Measurements from ENCODE around the gene EIF4G3.
"Not testable (repeated sequence)": the region's sequence is repeated elsewhere in the genome, so short reads cannot be mapped to it uniquely, and the experiment has no call there.

Gene EIF4G3

DNA sequence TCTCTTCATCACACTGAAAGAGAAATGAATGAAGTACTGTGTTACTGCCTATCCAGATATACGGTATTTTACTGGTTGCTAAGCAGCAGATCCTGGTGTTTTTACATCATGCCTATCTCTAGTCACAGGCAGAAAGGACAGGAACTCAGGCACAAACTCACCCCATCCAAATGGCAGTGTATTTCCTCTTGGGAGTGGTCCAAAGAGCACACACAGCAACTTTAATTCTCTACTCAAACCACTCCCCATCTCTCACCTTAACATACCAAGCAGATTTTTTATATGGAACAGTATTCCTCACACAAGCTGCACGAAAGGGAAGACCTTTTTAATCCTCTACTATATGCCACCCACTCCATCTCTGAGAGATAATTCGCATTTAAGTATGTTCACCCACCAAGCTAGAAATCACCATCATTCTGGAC lies 27.3 kb downstream of the EIF4G3 start:
- no peak for DNase-seq

DNA sequence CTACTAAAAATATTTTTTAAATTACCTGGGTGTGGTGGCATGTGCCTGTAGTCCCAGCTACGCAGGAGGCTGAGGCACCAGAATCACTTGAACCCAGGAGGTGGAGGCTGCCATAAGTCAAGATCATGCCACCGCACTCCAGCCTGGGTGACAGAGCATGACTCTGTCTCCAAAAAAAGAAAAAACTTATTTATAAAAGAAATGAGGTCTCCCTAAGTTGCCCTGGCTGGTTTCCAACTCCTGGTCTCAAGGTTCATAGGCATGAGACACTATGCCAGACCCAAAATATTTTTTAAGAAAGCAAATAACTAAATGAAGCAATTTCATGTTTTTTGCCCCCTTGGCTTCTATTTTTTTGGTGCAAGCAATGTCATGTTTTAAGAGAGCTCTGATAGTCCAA lies 32.9 kb downstream of the EIF4G3 start:
- DNase-seq = no peak

DNA sequence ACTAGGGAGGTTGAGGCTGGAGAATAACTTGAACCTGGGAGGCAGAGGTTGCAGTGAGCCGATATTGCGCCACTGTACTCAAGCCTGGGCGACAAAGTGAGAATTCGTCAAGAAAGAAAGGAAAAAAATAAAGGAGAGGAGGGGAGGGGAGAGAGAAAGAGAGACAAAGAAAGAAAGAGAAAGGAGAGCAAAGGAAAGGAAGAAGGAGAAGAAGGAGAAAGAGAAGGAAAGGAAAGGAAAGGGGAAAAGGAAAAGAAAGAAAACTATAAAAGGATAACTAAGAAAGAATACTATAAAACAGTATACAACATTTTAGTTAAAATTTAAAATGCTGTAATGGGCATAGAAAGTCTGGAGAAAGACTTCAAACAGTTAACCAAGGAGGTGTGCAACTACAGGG lies 33.6 kb downstream of the EIF4G3 start:
- no peak for DNase-seq

DNA sequence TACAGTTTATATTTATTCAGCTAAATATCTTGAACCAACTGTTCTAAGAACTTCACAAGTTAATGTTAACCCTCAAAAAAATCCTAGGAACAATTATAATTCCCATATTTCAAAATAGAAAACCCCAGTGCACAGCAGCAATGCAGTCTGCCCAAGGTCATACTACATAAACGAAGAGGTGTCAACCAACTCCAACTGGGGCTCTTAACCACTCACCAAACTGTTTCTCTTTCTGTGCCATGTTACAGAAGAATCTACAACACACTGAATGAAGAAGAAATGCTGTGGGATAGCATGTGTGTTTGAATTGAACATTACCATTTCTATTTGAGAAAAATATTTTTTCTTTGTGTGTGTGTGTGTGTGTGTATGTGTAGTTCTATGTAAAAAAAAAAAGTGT lies 35.7 kb downstream of the EIF4G3 start:
- no peak for DNase-seq

DNA sequence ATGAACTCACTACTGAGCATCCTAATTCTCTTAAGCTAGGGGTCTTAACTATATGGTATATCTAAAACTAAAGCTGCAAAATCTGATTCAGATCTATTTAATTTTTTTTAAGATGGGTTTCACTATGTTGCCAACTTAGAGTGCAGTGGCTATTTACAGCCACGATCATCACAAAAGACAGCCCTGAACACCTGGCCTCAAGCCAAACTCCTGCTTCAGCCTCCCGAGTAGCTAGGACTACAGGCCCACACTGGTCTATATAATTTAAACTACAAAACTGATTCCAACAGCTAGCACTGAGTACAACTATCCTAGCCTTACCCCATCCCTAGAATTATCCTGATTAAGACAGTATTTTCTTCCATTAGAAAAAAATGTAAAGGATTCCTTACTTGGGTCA lies 37.1 kb downstream of the EIF4G3 start:
- DNase-seq = no peak

DNA sequence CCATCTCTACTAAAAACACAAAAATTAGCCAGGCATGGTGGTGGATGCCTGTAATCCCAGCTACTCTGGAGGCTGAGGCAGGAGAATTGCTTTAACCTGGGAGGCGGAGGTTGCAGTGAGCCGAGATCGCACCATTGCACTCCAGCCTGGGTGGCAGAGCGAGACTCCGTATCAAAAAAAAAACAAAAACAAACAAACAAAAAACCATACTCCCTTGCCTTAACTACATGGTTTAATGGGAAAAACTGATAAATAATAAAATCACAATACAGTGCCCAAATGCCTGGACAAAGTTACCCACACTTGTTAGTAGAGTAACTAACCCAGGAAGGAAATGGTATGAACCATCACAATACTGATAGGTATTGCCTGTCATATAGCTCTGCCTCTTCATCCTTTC lies 40.4 kb downstream of the EIF4G3 start:
- not testable (repeated sequence) for DNase-seq

DNA sequence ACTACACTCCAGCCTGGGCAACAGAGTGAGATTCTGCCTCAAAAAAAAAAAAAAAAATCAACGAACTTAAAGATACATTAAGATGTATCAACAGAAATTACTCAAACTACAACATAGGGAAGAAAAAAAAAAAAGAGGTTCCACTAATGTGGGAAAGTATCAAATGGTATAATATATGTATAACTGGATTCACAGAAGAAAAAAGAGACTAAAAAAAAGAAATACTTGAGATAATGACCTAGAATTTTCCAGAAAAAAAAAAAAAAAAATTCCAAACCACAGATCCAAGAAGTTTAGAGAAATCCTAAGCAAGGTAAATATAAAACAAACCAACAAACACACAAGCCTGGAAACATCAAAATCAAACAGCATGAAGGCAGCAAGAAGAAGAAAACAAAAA lies 45.5 kb downstream of the EIF4G3 start:
- DNase-seq = no peak

DNA sequence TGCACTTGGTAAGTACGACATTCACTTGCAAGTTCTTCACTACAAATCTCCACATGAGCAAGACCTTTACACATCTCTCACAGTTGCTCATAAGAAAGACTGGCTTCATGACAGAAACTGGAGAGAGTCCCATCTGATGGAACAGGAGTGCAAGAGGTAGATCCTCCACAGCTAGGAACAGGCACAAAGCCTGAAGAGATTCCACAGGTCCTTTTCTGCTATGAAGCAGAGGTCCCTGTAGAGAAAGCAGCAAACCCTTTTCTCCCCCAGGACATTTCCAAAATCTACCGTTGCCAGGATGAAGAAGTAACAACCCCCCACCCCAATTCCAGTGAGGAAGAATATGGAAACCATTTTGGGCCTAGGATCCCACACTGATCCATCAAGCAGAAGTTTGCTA lies 47.3 kb downstream of the EIF4G3 start:
- DNase-seq = no peak

DNA sequence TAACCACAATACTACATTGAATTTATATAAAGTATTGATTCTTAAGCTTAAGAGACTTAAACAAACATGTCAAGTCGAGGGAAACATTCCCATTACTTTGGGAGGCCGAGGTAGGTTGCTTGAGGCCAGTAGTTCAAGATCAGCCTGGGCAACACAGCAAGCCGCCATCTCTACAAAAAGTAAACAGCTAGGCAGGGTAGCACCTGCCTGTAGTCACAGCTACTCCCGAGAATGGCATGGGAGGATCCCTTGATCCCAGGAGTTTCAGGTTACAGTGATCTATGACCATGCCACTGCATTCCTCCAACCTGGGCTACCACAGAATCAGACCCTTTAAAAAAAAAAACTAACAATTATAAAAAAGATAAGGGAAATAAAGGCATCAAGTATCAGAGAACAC lies 50.4 kb downstream of the EIF4G3 start:
- no peak for DNase-seq

DNA sequence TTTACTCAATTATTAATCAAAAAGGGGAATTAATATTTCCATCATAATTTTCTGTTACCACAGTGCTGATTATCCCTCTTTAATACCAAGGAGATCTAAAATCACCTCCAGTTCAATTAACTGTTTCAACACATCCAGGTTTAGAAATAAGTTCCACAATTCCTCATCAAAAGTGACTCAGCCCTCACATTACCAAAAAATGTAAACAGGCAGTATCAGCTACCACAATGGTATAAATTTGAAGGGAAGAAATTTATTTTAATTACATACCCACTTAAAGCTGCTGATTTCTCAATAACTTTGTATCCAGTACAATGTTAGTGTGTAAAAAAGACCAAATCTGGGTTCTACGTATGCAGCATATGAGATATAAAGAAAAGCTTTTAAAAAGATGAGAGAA lies 51.9 kb downstream of the EIF4G3 start:
- DNase-seq = no peak

DNA sequence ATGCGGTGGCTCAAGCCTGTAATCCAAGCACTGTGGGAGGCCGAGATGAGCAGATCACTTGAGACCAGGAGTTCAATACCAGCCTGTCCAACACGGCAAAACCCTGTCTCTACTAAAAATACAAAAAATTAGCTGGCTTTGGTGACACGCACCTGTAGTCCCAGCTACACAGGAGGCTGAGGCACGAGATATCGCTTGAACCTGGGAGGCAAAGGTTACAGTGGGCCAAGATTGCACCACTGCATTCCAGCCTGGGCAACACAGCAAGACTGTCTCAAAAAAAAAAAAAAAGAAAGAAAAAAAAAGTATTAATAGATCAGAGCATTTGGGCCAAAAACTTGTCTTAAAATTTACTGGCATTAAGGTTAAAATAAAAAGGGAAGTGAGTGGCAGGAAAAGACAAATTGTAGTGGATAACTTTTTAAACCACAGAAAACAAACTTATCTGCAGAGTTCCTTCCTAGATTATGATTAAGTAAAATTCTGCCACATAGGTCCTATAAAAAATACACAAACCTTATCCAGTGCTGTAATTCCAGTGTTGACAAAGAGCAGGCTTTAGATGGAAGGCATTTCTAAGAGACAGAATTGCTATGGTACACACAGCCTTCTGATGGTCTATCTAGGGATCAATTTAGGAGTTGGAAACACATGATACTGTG lies 53.3 kb downstream of the EIF4G3 start:
- no peak for DNase-seq

DNA sequence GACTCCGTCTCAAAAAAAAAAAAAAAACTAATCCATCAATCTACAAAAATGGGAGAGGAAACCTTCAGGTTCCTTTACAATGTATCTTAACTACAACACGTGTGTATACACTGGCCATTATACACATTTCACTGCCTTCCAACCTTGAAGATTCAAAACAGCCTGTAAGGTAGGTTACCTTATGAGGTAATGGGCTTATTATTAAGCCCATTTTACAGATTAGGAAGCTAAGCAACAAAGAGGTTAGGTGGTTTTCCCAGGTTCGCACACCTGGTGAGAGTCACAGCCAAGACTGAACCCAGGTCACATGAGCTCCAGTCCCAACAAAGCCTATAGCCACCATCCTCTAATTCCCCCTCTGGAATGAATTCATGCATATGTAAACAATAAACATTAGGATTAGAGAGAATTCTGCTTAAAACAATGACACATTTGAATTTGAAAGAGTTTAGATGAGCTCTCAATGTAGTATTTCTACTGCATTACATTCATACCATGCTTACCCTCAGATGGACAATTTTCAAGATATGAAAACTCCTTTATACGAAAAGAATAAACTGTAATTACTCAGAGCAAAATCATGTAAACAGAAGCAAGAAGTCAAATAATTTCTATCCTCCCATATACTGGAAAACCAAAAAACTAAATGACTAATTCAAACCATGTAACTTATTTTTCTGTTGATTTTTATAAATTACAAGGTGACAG lies 54.8 kb downstream of the EIF4G3 start:
- DNase-seq = no peak

DNA sequence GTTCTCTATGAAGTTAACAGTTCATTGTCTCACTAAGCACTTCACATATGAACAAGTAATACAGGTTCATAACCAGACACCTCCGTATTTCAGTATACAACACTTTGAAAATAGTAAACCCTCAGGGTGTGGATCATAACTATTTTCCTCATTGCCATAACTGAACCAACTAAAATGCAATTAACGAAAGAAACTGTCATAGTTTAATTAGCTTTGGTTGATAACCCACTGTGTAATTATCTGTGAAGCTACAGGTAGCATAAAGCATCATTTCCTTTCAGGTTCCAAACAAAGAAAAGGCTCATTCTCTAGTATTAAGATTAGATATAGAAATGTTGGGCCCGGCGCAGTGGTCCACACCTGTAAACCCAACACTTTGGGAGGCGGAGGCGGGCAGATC lies 58.5 kb downstream of the EIF4G3 start:
- no peak for DNase-seq

DNA sequence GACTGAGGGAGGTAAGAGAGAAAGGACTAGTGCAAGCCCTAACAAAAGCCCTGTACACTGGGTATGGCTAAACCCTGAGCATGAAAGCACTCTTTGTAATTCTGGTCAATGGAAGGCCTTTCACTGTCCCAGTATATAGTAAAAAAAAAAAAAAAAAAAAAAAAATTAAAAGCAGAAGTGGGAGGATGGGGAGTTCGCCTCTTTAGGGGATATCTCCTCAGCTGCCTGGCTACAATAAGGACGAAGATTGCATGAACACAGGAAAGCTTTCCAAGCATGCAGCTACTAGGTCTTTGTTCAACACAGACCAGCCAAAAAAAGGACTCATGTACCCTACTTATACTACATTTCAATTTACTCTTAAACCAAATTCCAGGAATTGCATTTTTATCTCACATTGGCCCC lies 59.1 kb downstream of the EIF4G3 start:
- no peak for DNase-seq

DNA sequence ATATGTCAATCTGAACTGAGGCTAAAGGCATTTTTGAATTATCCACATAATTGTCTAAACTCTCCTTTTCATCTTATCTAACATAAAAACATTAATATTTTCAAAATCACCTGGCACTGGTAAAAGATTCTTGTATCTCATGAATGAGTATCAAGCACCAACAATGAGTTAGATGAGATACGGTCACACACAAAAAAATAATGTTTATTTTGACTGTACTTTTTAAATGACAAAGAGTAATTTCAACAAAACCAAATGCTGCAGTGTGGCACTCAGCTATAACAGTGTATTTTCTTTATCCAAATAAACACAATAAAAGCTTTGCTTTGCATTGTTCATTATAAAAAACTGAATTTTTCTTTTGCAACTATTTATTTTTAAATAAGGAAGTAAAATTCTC lies 59.5 kb downstream of the EIF4G3 start:
- DNase-seq = no peak

DNA sequence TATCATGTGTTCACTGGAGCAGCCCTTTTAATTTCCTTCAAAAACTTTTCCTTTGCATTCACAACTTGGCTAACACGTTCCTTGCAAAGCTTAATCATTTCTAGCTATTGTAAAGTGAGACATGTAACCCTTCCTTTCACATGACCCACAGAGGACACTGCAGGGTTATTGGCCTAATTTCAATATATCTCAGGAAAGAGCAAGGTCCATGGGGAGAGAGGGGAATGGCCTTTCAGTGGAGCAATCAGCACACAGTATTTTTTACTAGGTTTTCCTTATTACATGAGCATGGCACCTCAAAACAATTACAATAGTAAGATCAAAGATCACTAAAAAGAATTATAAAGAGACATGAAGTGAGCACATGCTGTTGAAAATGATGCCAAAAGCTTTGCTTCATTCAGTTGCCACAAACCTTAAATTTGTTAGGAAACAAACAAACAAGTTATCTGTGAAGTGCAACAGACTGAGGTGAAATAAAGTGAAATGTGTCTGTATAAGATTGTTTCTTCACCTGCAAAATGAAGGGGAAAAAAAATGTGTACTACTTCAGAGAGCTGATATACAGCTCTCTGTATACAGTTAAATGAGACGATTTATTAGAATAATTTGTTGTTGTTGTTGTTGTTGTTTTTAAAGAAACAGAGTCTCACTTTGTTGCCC lies 61.5 kb downstream of the EIF4G3 start:
- no peak for DNase-seq

DNA sequence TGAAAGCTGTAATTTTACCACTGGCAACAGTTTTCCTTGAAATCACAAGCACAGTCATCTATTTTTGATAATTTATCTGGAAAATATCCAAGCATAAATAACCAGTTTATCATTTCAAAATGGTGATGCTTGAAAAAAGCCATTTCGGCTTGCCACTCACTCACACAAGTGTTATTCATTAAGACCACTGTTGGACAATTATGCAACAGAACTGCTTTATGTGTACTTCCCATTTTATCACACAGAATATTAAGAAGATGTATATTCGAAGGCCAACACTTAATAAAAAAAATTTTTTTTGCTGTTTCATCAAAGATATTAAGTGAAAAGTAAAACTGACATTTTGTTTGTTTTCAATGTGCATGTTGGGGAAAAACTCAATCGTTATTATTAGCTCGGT lies 62.3 kb downstream of the EIF4G3 start:
- no peak for DNase-seq

DNA sequence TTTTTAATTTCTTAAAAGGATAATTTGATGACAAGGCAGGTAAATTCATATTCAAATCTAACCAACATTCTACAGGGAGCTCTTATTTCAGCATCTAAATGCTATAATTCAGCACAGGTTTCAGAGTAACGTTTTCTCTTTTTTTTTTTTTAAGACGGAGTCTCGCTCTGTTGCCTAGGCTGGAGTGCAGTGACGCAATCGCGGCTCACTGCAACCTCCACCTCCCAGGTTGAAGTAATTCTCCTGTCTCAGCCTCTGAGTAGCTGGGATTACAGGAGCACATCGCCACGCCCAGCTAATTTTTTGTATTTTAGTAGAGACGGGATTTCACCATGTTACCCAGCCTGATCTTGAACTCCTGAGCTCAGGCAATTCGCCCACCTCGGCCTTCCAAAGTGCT lies 66.5 kb downstream of the EIF4G3 start:
- no peak for DNase-seq

DNA sequence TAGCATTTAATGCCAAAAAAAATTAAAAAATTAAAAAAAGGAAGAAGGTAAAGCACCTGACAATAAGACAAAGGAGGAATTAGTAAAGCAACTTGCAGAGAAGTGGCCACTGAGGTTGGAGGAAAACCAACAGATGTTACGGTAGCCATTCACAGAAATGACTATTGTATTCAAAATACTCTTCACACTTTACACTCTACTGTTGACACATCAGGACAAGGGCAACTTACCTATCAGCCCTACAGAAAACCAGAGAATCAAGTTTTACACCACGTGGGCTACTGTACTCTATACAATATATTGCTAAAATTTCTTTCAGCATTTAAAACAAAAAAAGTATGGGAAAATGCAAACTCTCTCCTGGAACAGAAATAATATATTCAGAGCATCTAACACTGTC lies 70.0 kb downstream of the EIF4G3 start:
- no peak for DNase-seq

DNA sequence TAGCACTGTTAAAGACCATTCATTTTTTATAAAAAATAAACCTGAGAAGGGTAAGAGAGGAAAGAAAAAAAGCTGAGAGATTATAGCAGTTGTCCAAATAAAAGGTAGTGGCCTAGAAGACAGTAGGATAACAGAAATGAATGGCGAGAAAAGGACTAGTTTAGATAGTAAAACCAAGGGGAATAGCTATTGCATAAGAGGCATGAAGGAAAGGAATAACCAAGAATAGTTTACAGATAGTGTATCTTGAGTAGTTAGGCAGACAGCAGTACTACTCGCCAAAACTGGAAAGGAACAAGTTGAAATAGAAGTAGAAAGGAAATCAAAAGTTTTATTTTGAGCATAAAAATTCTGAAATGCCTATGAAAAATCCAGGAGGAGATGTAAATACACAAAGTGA lies 70.5 kb downstream of the EIF4G3 start:
- no peak for DNase-seq

DNA sequence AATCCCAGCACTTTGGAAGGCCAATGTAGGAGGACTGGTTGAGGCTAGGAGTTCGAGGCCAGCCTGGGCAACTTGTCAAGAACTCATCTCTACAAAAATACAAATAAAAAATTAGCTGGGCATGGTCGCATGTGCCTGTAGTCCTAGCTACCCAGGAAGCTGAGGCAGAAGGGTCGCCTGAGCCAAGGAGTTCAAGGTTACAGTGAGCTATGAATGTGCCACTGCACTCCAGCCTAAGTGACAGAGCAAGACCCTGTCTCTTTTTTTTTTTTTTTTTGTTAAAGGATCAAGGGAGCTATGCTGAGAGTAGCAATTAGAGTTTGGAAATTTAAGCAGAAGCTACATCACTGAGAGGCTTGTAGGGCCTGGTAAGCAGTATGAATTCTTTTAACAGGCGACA lies 70.9 kb downstream of the EIF4G3 start:
- DNase-seq = no peak

DNA sequence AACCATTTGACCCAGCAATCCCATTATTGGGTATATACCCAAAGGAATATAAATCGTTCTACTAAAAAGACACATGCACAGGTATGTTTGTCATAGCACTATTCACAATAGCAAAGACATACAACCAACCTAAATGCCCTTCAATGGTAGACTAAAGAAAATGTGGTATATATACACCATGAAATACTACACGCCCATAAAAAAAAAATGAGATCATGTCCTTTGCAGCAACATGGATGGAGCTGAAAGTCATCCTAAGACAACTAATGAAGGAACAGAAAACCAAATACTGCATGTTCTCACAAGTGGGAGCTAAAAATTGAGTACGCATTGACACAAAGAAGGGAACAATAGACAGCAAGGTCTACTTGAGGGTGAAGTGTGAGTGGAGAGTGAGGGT lies 72.0 kb downstream of the EIF4G3 start:
- no peak for DNase-seq

DNA sequence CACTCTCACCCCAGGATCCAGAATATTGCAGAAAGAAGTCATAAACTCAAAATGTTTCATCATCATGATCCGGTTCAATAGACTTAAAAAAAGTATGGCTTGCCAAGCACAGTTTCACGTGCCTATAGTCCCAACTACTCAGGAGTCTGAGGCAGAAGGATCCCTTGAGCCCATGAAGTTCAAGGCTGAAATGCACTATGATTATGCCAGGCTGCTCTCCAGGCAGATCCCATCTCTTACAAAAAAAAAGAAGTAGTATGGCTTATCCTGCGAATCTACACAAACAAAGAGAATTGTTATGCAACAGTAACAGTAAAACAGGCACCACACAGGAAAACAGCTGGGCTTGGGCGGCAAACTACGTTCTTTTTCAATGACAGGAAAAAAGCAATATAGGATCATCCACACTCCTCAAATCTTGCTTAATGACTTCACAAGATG lies 76.2 kb downstream of the EIF4G3 start:
- no peak for DNase-seq

DNA sequence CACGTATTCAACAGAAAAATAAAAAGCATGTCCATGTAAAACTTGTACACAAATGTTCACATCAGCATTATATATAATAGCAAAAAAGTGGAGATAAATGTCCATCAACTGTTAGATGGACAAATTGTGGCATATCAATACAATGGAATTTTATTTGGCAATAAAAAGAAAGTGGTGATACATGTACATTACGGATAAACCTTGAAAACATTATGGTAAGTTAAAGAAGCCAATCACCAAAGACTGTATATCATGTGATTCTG lies 76.9 kb downstream of the EIF4G3 start:
- no peak for DNase-seq
